Upper lobe of left lung (tissue), 6 donors: Measurements from ENCODE around the gene CERK. TPM values are rescaled to one million over a fixed set of nuclear protein-coding genes. Genes with fewer than 3 reads are reported as not detected.
A peak's percentile ranks its signal among the peaks of the same experiment; 100 is the strongest.

Source experiments
- ATAC-seq, 2 donors: fragments of 200-7000 bp; cut with Tn5 transposase; one replicate each; pipeline ENCODE4 v1.9.1; 2022; ENCODE audit warnings: mild to moderate bottlenecking in 2 of 2, moderate library complexity in 2 of 2; ENCODE audit not compliant: low FRiP score in 2 of 2
- DNase-seq, 2 donors: peaks; one replicate each; pipeline ENCODE4 v3.0.0-alpha.2; 2019 to 2020
- H3K27ac ChIP-seq, 4 donors: fragments of 200-600 bp; sonication (generic); one replicate each; pipeline ENCODE4 v1.5.1; 2016 to 2019
- H3K27me3 ChIP-seq, 4 donors: fragments of 200-600 bp; sonication (generic); one replicate each; pipeline ENCODE4 v1.5.1; 2017 to 2019
- H3K36me3 ChIP-seq, 4 donors: fragments of 200-600 bp; sonication (generic); one replicate each; pipeline ENCODE4 v1.5.1; 2016 to 2019
- H3K4me1 ChIP-seq, 4 donors: fragments of 200-600 bp; sonication (generic); one replicate each; pipeline ENCODE4 v1.5.1; 2018 to 2019
- H3K4me3 ChIP-seq, 4 donors: fragments of 200-600 bp; sonication (generic); one replicate each; pipeline ENCODE4 v1.5.1; 2017 to 2019; ENCODE audit warnings: mild to moderate bottlenecking in 2 of 4, moderate library complexity in 1 of 4
- H3K9me3 ChIP-seq, 4 donors: fragments of 200-600 bp; sonication (generic); one replicate each; pipeline ENCODE4 v1.5.1; 2018 to 2019
- CTCF ChIP-seq, 6 experiments: fragments of 450-650 bp in 4 of 6; fragments of 200-600 bp in 2 of 6; sonication (generic) in 2 of 6; IDR thresholded peaks; one replicate each; pipeline ENCODE4 v1.5.1; 2016 to 2019; ENCODE audit warnings: antibody characterized with exemption in 6 of 6
- EP300 ChIP-seq, 4 donors: sonication (generic); formaldehyde crosslinking; IDR thresholded peaks; one replicate each; pipeline ENCODE4 v1.5.1; 2017; ENCODE audit warnings: antibody characterized with exemption in 4 of 4, control low read depth in 2 of 4
- POLR2A ChIP-seq, 4 donors: fragments of 450-650 bp; IDR thresholded peaks; one replicate each; pipeline ENCODE4 v1.5.1; 2016 to 2017; ENCODE audit warnings: antibody characterized with exemption in 4 of 4, mild to moderate bottlenecking in 2 of 4
- POLR2AphosphoS5 ChIP-seq, 2 donors: sonication (generic); formaldehyde crosslinking; IDR thresholded peaks; one replicate each; pipeline ENCODE4 v1.5.1; 2017; ENCODE audit warnings: antibody characterized with exemption in 2 of 2
- WGBS, 2 donors: methylation state at CpG; one replicate each; pipeline ENCODE4 v1.1.5; 2017 to 2018; 5-methylcytosine and 5-hydroxymethylcytosine counted together
- total RNA-seq, 6 donors: library from RNA; depleted of rRNA in 4 of 6; stranded (reverse); fragments of >200 nt in 4 of 6; gene quantifications; one replicate each; pipeline versions ENCODE4 v1.1.0 to v1.2.1, GENCODE V29; 2016 to 2021
- donor health status: DM: no; HTN: no; CAD: no; lungs with moderate emphysema.
- donor health status: DM: no; HTN: yes; CAD: no; lungs with severe emphysema.

The CERK gene
- total RNA-seq, 6 donors from 2014 or later = 26.9 to 55.5 (median 32.7) TPM

- Histone ChIP-seq H3K27me3 (no peaks in the 10 kb centered on the region), H3K36me3 (no peaks in the 10 kb centered on the region), H3K4me1 (peaks cover 26 to 42% (median 35%) of the 10 kb centered on the region in 4 donors), H3K9me3 (no peaks in the 10 kb centered on the region), H3K27ac (no peak overlapping the region), H3K4me3 (no peak overlapping the region)
- no peak for TF ChIP-seq EP300 (IDR thresholded peaks at IDR 0.05)
- no peak for TF ChIP-seq POLR2AphosphoS5 (IDR thresholded peaks at IDR 0.05)
- TF ChIP-seq POLR2A (IDR thresholded peaks at IDR 0.05) = no peak
- TF ChIP-seq CTCF (IDR thresholded peaks at IDR 0.05) = no peak
- 92 to 94% methylated on average over 9 of the region's 9 CpGs for WGBS, 2 donors
- DNase-seq = no peak
- ATAC-seq = no peak
These were observed 41.6 kb upstream of the CERK start for GRCh38 chr22:46779651-46780050.

- WGBS, 2 donors = 94 to 95% methylated on average over 4 of the region's 4 CpGs
- H3K36me3 ChIP-seq = no peaks in the 10 kb centered on the region
These were observed 41.0 kb upstream of the CERK start for GRCh38 chr22:46779023-46779422.

GRCh38 chr22:46777609-46777970 lies 39.5 kb upstream of the CERK start:
- ATAC-seq (no peak), DNase-seq (peak; percentile 47 to 85)
- Histone ChIP-seq H3K4me1 (peaks cover 38 to 55% (median 48%) of the 10 kb centered on the region in 4 donors), H3K36me3 (no peaks in the 10 kb centered on the region), H3K27me3 (no peaks in the 10 kb centered on the region), H3K9me3 (no peaks in the 10 kb centered on the region), H3K27ac (no peak overlapping the region), H3K4me3 (no peak overlapping the region)
- TF ChIP-seq CTCF (IDR thresholded peaks at IDR 0.05) = no peak
- no peak for TF ChIP-seq POLR2A (IDR thresholded peaks at IDR 0.05)
- TF ChIP-seq POLR2AphosphoS5 (IDR thresholded peaks at IDR 0.05) = no peak
- TF ChIP-seq EP300 (IDR thresholded peaks at IDR 0.05) = no peak
- 46 to 49% methylated on average over 11 of the region's 11 CpGs for WGBS, 2 donors

More at GRCh38 chr22:46779023-46779422, 41.0 kb upstream of the CERK start:
- no peaks in the 10 kb centered on the region for H3K27me3 ChIP-seq
- no peak for TF ChIP-seq CTCF (IDR thresholded peaks at IDR 0.05)
- TF ChIP-seq POLR2AphosphoS5 (IDR thresholded peaks at IDR 0.05) = no peak
- TF ChIP-seq EP300 (IDR thresholded peaks at IDR 0.05) = no peak
- TF ChIP-seq POLR2A (IDR thresholded peaks at IDR 0.05) = no peak
- no peak for DNase-seq
- H3K27ac ChIP-seq = no peak overlapping the region
- H3K9me3 ChIP-seq = no peaks in the 10 kb centered on the region
- H3K4me3 ChIP-seq = no peak overlapping the region
- no peak for ATAC-seq
- peaks cover 28 to 46% (median 38%) of the 10 kb centered on the region in 4 donors for H3K4me1 ChIP-seq

- 60 to 62% methylated on average over 18 of the region's 18 CpGs for WGBS, 2 donors
- TF ChIP-seq POLR2A (IDR thresholded peaks at IDR 0.05) (no peak), EP300 (IDR thresholded peaks at IDR 0.05) (no peak), POLR2AphosphoS5 (IDR thresholded peaks at IDR 0.05) (no peak), CTCF (IDR thresholded peaks at IDR 0.05) (no peak)
- peaks cover 38 to 55% (median 48%) of the 10 kb centered on the region in 4 donors for H3K4me1 ChIP-seq
These were observed 39.0 kb upstream of the CERK start for GRCh38 chr22:46776876-46777608.

More at GRCh38 chr22:46776876-46777608, 39.0 kb upstream of the CERK start:
- no peaks in the 10 kb centered on the region for H3K9me3 ChIP-seq
- DNase-seq = no peak
- no peak for ATAC-seq
- peak overlapping the region in 1 of 4 donors; percentile 27 for H3K27ac ChIP-seq
- no peaks in the 10 kb centered on the region for H3K27me3 ChIP-seq
- no peak overlapping the region for H3K4me3 ChIP-seq
- H3K36me3 ChIP-seq = no peaks in the 10 kb centered on the region
